GM19238 (cell line): Measurements from ENCODE around the gene MED25.

Experiments
- DNase-seq: peaks from one replicate; pipeline ENCODE4 v3.0.0; 2011; ENCODE audit warnings: low spot score; ENCODE audit not compliant: insufficient read length

MED25 gene

DNA sequence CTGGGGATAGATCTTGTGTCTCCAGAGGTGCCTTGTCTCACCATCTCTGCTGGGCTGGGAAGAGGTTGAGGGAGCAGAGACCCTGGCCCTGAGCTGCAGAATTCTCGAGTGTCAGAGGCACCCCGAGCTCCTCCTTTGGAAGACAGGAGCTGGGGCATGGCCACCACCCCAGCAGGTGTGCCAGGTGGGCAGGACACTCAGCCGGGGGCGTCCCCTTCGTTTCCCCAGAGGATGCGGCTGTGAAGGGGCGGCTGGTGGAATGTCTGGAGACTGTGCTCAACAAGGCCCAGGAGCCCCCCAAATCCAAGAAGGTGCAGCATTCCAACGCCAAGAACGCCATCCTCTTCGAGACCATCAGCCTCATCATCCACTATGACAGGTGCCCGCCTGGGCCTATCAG is 19.5 kb upstream of the MED25 start:
- no peak for DNase-seq

DNA sequence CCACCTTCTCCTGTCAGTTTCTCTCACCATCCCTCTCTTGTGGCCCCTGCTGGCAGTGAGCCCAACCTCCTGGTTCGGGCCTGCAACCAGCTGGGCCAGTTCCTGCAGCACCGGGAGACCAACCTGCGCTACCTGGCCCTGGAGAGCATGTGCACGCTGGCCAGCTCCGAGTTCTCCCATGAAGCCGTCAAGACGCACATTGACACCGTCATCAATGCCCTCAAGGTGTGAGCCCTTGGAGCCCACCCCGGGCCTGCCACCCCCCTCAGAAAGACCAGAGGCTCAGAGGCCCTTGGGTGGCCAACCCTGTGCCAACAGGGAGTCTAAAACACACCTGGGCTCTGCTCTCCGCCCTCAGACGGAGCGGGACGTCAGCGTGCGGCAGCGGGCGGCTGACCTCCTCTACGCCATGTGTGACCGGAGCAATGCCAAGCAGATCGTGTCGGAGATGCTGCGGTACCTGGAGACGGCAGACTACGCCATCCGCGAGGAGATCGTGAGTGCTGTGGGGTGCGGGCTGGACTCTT is 18.8 kb upstream of the MED25 start:
- no peak for DNase-seq

DNA sequence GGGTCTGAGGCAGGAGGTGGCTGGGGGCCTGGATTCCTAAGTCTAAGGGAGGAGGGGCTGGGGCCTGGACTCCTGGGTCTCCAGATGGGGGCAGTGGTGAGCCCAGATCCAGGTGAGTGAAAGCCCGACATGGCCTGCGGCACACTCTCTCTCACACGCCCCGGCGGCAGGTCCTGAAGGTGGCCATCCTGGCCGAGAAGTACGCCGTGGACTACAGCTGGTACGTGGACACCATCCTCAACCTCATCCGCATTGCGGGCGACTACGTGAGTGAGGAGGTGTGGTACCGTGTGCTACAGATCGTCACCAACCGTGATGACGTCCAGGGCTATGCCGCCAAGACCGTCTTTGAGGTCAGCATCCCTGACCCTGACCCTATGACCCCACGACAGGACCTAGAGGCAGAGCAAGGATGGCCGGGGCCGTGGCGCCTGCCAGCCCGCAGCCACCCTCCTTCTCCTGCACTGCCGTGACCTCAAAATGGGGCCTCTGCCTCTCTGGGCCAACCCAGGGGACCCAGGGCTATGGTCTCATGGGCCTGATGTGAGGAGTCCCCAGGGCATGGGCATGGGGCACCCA is 18.2 kb upstream of the MED25 start:
- no peak for DNase-seq

DNA sequence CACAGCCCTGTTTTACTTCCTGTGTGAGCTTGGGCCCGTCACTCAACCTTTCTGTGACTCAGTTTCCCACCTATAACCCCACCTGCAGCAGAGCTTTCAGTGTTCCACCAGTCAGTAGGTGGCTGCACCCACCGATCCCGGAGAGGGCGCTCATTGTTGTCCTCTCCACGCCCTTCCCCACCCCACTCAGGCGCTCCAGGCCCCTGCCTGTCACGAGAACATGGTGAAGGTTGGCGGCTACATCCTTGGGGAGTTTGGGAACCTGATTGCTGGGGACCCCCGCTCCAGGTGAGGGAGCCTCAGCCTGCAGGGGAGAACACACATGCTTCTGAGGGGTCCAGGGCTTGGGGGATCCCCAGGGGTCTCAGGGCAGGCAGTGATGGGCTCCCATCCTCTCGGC is 17.3 kb upstream of the MED25 start:
- no peak for DNase-seq

DNA sequence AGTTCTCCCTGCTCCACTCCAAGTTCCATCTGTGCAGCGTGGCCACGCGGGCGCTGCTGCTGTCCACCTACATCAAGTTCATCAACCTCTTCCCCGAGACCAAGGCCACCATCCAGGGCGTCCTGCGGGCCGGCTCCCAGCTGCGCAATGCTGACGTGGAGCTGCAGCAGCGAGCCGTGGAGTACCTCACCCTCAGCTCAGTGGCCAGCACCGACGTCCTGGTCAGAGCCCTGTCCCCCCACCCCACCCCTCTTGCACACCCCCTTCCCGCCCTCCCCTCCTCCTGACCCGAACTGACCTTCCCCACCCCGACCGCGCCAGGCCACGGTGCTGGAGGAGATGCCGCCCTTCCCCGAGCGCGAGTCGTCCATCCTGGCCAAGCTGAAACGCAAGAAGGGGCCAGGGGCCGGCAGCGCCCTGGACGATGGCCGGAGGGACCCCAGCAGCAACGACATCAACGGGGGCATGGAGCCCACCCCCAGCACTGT is 16.6 kb upstream of the MED25 start:
- DNase-seq = no peak

DNA sequence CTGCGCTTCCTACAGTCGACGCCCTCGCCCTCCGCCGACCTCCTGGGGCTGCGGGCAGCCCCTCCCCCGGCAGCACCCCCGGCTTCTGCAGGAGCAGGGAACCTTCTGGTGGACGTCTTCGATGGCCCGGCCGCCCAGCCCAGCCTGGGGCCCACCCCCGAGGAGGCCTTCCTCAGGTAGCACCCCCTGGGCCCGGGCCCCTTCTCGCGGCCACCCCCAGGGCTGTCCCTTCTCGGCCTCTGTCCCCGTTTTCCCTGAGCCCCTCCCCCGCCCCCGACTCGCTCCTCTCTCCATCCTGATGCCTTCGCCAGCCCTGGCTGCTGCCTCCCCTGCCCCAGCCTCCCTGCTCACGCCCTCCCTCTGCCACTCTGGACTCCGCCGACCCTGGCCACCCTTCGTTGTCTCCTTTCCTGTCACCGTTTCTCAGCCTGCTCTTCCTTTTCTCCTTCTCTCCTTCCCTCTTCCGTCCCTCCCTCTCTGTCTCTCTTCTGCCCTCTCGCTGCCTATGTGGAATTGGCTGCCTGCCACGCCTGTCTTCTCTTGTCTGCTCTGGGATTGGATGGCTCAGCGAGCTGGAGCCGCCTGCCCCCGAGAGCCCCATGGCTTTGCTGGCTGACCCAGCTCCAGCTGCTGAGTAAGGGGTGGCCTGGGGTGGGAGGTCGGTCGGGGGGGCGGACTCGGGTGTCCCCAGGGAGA is 16.0 kb upstream of the MED25 start:
- DNase-seq = no peak

DNA sequence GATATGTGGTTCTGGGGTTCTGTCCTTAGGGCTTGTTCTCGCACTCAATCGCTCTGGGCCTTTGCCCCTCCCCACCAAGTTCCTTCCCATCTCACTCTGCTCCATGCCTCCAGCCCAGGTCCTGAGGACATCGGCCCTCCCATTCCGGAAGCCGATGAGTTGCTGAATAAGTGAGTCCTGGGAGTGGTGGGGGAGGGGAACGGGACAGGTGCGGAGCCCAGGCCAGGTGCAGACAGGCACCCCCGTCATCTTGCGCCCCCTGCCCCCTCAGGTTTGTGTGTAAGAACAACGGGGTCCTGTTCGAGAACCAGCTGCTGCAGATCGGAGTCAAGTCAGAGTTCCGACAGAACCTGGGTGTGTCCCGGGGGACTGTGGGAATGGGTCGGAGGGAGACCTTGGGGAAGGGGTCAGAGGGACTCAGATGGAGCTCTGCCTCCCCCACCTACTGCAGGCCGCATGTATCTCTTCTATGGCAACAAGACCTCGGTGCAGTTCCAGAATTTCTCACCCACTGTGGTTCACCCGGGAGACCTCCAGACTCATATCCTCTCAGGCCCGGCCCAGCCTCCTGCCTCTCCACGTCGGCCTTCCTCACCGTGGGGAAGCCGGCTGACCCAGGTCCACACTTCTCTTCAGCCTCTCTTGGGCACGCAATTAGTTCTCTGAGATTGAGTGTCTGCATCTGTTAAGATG is 15.1 kb upstream of the MED25 start:
- DNase-seq = no peak

DNA sequence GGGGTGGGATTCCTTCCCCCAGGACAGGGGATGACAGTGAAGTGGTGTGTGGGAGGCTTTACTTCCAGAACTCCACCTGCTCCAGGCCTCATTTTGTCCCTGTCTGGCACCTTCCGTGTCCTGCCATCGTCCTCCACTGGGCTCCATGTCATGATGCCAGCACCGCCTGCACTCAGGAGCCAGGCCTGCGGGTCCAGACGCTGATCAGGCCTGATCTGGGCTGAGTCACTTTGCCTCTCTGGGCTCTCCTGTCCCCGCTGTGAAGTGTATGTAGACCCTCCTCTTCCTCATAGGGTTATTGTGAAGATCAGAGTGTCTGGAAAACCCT is 14.6 kb upstream of the MED25 start:
- no peak for DNase-seq

DNA sequence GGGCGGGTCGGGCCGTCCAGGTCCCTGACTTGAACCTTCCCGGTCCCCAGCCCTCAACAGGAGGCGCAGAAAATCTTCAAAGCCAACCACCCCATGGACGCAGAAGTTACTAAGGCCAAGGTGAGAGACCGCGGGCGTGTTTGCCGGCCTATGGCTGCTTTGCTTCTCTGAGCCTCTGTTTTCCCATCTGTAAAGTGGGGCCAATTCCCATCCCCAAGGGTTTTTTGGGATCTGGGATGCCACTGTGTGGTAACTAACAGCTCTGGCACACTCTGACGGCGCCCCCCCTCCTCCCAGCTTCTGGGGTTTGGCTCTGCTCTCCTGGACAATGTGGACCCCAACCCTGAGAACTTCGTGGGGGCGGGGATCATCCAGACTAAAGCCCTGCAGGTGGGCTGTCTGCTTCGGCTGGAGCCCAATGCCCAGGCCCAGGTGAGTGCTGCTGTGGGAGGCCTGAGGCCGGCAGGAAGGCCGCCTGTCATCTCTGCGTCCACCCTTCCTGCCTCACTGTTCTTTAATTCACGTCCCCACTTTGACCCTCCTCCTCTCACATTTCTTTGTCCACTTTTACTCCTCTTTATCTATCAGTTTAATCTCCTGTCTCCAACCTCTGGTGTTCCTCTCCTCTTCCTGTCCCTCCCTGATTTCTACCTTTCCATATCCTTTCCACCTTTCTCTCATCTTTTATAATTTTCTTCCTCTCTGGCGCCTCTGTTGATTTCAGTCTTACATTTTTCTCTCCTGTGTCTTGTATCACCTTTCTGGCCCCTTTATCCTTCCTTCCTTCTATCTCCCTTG is 12.1 kb upstream of the MED25 start:
- no peak for DNase-seq

DNA sequence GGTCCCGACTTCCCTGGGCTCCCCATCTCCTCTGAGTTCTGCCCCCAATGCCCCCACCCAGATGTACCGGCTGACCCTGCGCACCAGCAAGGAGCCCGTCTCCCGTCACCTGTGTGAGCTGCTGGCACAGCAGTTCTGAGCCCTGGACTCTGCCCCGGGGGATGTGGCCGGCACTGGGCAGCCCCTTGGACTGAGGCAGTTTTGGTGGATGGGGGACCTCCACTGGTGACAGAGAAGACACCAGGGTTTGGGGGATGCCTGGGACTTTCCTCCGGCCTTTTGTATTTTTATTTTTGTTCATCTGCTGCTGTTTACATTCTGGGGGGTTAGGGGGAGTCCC is 11.5 kb upstream of the MED25 start:
- DNase-seq = no peak

DNA sequence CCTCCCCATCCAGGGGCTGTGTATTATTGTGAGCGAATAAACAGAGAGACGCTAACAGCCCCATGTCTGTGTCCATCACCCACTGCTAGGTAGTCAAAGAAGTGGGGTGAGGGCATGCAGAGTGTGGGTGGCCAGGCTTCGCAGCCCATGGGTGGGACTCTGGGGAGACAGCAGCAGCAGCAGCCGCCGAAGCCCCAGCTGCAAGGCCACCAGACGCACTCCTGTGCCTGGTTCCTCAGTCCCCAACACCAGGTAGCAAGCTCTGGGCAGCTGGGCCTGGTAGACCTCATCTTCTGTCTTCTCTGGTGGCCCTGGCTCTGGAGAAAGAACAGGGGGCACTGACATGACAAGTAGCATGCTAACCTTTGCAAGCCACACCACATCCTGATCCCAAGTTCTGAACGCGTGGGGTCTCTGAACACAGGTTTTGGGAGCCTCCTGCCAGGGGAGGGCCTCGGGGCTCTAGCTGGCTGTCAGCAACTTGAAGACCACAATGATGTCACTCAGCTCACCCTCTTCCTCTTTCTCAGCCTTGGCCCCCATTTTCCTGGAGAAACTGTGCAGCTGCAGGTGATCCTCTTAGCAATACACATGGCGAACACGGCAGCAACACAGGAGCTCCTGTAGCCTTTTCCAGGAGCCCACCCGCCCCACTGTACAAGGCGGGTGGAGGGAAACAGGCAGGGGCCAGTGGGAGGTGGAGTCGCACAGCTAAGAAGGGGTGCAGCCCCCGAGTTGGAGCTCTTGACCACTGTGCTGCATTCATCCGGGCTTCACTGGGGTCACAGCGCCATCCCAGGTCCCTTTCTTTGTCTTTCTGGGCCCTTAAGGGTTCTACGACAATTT is 10.8 kb upstream of the MED25 start:
- DNase-seq = no peak

DNA sequence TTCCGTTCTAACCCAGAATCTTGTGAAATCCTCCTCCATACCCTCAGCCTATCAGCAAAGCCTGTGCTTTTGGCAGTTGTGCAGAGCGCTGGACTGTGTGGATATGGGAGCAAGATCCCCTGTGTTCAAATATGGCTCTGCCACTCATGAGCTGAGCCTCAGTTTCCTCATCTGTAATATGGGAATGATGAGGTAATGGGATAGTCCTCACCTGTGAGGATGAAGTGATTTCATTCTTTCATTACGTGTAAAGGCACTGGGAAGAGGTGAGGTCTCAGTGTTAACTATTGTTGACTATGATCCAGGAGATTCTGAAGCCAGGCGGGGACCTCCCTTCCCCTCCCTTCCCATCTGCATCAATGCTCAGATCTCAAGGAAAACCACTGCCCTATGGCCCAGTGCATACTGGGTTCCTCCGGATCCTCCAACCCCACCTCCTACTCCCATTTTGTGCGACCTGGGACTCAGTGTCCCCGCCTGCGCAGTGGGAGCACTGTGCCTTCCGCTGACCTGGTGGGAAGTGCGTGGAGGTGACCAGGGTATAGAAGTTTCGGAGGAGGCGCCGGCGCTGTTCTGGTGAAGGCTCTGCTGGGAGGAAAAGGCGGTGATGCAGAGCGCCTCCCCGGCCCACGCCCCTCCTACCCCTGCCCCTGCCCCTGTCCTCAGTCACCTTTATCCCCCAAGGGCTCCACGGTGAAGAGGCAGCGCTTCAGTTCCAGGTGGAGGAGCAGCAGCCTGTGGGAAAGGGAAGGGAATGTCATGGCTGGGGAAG is 10.0 kb upstream of the MED25 start:
- DNase-seq = no peak

DNA sequence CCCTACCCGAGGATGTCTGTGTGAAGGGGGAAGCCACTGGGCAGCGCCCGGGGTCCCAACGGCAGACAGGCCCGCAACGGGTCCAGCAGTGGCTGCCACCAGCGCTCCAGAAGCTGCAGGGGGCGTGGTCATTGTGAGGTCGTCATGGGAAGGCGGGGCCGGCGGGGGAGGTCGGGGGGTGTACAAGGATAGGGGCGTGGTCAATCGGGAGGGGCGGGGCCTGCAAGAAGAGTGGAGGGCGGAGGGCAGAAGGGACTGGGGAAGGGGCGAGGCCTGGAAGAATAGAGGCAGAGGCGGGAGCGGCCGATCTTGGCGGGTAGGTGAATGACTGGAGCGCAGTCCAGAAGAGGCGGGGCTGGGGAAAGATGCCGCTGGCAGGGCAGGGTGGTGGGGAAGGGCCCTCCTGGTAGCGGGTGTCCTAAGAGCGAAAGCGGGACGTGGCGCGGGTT is 9.4 kb upstream of the MED25 start:
- peak; percentile 87 for DNase-seq

DNA sequence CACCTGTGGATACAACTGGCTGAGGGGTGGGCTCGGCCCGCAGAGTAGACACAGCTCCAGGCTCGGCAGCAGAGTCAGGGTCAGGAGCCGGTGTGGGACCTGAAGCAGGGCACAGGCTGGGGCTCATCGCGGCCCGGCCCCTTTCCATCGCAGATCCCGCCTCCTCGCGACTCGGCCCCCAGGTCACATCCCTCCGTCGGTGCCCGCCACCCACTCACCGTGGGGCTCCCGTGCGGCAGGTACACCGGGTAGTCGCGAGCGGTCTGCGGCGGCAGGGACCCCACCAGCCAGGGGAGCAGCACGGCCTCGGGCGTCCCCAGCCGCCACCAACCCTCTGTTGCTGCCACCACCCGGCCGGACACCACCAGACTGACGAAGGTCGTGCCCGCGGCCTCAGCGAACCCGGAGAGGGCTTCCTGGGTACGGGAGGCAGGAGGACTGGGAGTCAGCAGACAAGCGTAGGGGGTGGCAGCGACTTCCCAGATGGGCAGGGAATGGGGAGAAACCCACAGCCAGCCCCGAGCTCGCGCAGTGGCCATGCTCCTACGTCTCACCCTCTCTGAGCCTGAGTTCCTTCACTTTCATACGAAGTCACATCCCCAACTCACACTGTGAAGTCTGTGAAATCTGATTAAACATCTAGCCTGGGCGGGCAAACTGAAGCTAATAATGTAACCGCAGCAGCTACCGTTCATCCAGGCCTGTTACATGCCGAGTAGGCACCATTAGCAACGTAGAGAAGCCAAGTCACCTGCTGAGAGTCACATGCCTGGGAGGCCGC is 8.7 kb upstream of the MED25 start:
- peak; percentile 45 for DNase-seq

DNA sequence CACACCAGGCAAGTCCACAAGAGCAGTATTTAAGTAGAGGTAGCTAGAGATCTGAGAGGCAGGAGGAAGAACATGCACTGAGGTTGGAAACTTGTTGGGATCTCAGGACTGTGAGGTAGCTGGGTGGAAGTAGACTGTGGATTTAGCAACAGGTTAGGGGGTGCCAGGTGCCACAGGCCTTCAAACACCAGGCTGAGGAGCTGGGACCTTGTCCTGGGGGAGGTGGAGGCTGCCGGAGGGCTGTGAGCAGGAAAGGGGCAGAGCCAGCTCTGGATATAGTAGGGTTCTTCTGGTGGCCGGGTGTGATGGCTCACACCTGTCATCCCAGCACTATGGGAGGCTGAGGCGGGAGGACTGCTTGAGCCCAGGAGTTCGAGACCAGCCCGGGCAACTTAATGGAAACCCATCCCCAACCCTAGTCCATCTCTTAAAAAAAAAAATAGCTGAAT is 8.1 kb upstream of the MED25 start:
- no peak for DNase-seq

DNA sequence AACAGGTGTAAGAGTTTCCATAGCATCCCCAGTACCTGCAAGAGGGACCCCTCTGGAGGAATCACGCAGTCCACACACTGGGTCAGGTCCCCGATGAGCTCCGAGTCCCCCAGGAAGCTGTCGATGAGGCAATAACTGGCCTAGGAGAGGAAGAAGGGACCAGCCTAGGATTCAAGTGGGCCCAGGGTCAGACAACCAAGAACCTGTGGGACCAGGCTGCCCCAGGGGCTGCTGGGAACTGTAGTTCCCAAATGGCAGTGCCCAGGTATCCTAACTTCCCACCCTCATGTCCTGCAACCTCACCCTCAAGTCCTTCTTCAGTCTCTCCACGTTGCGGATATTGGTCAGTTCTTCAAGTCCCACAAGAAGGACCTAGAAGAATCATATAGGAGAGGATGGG is 6.8 kb upstream of the MED25 start:
- no peak for DNase-seq

DNA sequence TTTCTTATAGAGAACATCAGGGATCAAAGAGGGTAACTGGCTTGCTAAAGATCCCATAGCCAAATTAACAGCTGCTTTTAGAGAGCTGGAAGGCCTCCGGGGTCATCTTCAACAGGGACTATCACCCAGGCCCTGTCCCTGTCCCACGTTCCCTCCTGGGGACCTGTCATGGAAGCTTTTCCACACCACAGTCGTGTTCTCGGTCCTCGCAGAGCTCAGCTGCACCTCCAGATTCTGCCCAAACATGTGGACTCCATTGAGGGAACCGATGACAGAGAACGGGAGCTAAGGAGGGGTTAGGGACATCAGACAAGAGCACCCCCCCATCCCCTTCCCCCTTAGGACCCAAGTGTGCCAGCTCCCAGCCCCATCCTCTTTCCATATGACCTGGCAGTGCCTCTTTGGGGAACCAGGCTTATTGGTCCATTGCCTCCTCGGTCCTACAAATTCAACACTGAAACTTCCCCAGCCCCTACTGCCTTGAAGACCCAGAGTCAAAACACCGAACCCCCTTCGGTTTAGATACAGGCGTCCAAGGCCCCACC is 5.6 kb upstream of the MED25 start:
- DNase-seq = no peak

DNA sequence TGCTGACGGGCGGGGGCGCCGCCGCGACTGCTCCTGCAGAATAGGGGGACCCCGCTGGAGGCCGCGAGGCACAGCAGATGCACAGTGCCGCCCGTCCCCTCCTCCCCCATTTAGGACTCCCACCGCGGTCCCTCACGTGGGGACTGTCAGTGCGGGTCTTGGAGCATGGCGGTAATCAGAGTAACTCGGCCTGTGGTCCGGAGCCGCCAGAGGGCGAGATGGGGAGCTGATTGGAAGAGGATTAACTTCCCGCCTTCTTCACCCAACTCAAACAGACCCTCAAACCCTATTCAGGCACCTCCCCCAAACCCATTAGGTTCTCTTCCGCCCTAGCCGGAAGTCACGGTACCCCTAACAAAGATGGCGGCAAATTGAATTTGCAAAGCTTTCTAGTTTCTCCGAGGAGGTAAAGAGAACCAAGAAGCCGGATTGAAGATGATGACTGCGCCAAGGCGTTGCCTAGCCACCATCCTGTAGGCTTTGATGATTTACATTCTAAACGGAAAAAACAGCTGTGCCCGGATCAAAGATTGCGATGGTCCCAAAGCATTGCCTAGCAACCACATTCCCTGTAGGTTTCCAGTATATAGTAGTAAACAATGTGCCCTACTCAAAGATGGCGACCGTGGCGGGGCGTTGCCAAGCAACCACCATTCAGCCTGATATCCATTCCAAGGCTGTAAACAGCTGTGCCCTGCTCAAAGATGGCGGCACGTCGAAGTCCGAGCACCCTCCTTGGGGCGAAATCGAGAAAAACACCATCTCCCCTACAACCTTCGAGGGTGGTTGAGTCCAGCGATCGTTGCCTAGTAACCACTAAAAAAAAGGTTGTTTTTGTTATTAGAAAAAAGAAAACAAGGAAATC is 4.9 kb upstream of the MED25 start, which contains the start of gene FUZ:
FUZ (minus strand) TSS at position 296 of the 865 bp plus-strand sequence; CDS start at position 110, 186 bp downstream.
- DNase-seq = peak; percentile 85
